Thoracic aorta (tissue), 2 donors: ENCODE results near the gene PRRT1B. TPM values are rescaled to one million over a fixed set of nuclear protein-coding genes. Genes with fewer than 3 reads are reported as not detected.

Experiments used
- ATAC-seq: fragments of 150-250 bp; one replicate; pipeline ENCODE4 v1.8.0; 2017; ENCODE audit warnings: low read depth; ENCODE audit not compliant: insufficient number of reproducible peaks, low FRiP score
- DNase-seq: peaks from one replicate; pipeline ENCODE4 v3.0.0-alpha.2; 2020; ENCODE audit warnings: low spot score
- H3K27ac ChIP-seq, 2 donors: fragments of 200-600 bp; sonication (generic); 1 replicate in 1 of 2; 2 replicates in 1 of 2; pipeline ENCODE4 v1.5.1; 2016; ENCODE audit warnings: mild to moderate bottlenecking in 2 of 2, moderate library complexity in 2 of 2
- H3K27me3 ChIP-seq: fragments of 200-600 bp; sonication (generic); replicated peaks from 2 replicates; pipeline ENCODE4 v1.6.0; 2016; ENCODE audit warnings: mild to moderate bottlenecking; ENCODE audit not compliant: insufficient read depth
- H3K36me3 ChIP-seq: fragments of 200-600 bp; sonication (generic); one replicate; pipeline ENCODE4 v1.5.1; 2016
- H3K4me1 ChIP-seq, 2 donors: fragments of 200-600 bp; sonication (generic); 1 replicate in 1 of 2; 2 replicates in 1 of 2; pipeline versions ENCODE4 v1.5.1 to v1.6.0; 2016; ENCODE audit warnings: low read depth in 2 of 2, mild to moderate bottlenecking in 1 of 2; ENCODE audit not compliant: control insufficient read depth in 1 of 2
- H3K4me3 ChIP-seq: fragments of 200-600 bp; sonication (generic); 2 replicates; pipeline ENCODE4 v1.5.1; 2016; ENCODE audit warnings: mild to moderate bottlenecking
- H3K9me3 ChIP-seq: fragments of 200-600 bp; sonication (generic); 2 replicates; pipeline ENCODE4 v1.5.1; 2016
- CTCF ChIP-seq: fragments of 200-600 bp; sonication (generic); IDR thresholded peaks from one replicate; pipeline ENCODE4 v1.5.1; 2019; ENCODE audit warnings: antibody characterized with exemption
- total RNA-seq, 2 donors: library from RNA; depleted of rRNA; stranded (reverse); fragments of >200 nt; gene quantifications; one replicate each; pipeline versions ENCODE4 v1.1.0 to v1.2.3, GENCODE V29; 2016

Gene PRRT1B
- total RNA-seq, 2 donors from 2014 or later: not detected

GRCh38 chr9:131598121-131598520 lies 52.8 kb downstream of the PRRT1B start:
- peaks cover 61% of the 10 kb centered on the region for H3K36me3 ChIP-seq
- DNase-seq (no peak), ATAC-seq (no peak)
- TF ChIP-seq CTCF: no peak
- H3K9me3 ChIP-seq: no peaks in the 10 kb centered on the region
- no peak overlapping the region for H3K4me3 ChIP-seq
- H3K27me3 ChIP-seq: no peaks in the 10 kb centered on the region
- no peak overlapping the region for H3K27ac ChIP-seq
- H3K4me1 ChIP-seq: no peaks in the 10 kb centered on the region

- Histone ChIP-seq H3K36me3 (peaks cover 38% of the 10 kb centered on the region), H3K27ac (no peak overlapping the region), H3K9me3 (no peaks in the 10 kb centered on the region), H3K4me1 (no peaks in the 10 kb centered on the region), H3K27me3 (no peaks in the 10 kb centered on the region), H3K4me3 (no peak overlapping the region)
- no peak for DNase-seq
- no peak for ATAC-seq
- no peak for TF ChIP-seq CTCF
Observed at GRCh38 chr9:131601683-131602181, 56.4 kb downstream of the PRRT1B start.

- H3K27me3 ChIP-seq: no peaks in the 10 kb centered on the region
- no peaks in the 10 kb centered on the region for H3K9me3 ChIP-seq
- TF ChIP-seq CTCF: no peak
- no peak for DNase-seq
- H3K36me3 ChIP-seq: peaks cover 23% of the 10 kb centered on the region
- H3K4me1 ChIP-seq: peaks cover 5 to 11% of the 10 kb centered on the region in 2 donors
- H3K27ac ChIP-seq: no peak overlapping the region
- no peak overlapping the region for H3K4me3 ChIP-seq
- ATAC-seq: no peak
Observed at GRCh38 chr9:131603199-131603598, 57.9 kb downstream of the PRRT1B start.

- TF ChIP-seq CTCF: no peak
- peaks cover 20% of the 10 kb centered on the region for H3K36me3 ChIP-seq
Observed at GRCh38 chr9:131603711-131604439, 58.6 kb downstream of the PRRT1B start.

GRCh38 chr9:131605770-131606590 lies 60.7 kb downstream of the PRRT1B start:
- Histone ChIP-seq H3K4me3 (no peak overlapping the region), H3K9me3 (no peaks in the 10 kb centered on the region), H3K4me1 (peaks cover 24 to 37% of the 10 kb centered on the region in 2 donors), H3K36me3 (peaks cover 16% of the 10 kb centered on the region), H3K27me3 (no peaks in the 10 kb centered on the region), H3K27ac (no peak overlapping the region)
- no peak for TF ChIP-seq CTCF
- ATAC-seq (no peak), DNase-seq (no peak)

More at GRCh38 chr9:131603711-131604439, 58.6 kb downstream of the PRRT1B start:
- H3K4me3 ChIP-seq: no peak overlapping the region
- no peak for DNase-seq
- no peak for ATAC-seq
- H3K27me3 ChIP-seq: no peaks in the 10 kb centered on the region
- H3K4me1 ChIP-seq: peaks cover 7 to 16% of the 10 kb centered on the region in 2 donors
- H3K9me3 ChIP-seq: no peaks in the 10 kb centered on the region
- H3K27ac ChIP-seq: no peak overlapping the region
